GM21526 (cell line): ENCODE results near the gene CCR6.
A peak's percentile ranks its signal among the peaks of the same experiment; 100 is the strongest.
"Not testable (repeated sequence)": the region's sequence is repeated elsewhere in the genome, so short reads cannot be mapped to it uniquely, and the experiment has no call there.

Experiments used
- ATAC-seq: cut with Tn5 transposase; IDR thresholded peaks from one replicate; pipeline ENCODE4 v1.9.1; 2021; ENCODE audit warnings: moderate library complexity; ENCODE audit not compliant: unreplicated experiment, low FRiP score

Gene CCR6

GRCh38 chr6:167164261-167164660 lies 41.4 kb downstream of the CCR6 start:
- ATAC-seq: no peak

DNA sequence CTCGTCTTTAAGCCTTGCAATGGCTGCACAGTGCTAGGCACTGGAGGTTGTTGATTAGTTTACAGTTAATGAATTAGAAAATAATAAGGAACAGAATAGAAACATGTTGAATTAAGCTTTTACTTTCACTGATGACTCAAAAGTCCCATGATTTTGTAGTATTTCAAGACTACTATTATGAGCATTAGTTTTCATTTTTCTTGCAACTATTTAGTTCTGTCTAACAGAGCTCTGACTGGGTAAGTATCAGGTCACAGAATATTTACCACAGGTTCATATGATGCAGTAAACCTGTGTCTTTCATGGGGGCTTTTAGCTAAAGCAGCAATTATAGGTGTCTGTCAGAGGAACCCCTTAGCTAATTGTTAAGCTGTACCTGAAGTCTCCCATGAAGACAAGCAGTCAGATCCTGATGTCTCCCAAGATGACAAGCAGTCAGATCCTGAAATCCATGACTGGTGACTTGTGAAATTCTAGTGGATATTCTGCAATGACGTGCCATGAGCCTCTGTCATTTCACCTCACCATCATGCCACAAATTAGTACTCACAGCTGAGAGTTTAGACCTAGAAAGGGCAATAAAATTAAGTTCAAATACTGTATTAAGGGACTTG lies 43.1 kb downstream of the CCR6 start:
- no peak for ATAC-seq

DNA sequence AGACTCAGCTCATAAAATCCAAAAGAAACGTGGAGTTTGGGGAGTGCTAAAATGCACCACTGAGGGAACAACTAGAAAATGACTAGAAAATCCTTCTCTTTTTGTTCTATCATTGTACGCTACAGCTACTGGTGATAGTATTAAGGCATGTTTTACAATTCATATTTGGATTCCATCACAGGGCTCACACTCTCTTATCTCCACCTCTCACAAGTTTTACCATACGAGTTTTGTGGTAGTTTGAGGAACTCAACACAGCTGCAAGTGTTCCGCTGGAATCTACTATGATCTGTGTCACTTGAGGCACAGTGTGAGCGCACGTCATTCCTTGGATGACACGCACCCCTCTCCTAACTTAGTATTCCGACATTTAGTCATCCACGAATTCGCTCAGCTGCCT lies 44.8 kb downstream of the CCR6 start:
- ATAC-seq: not testable (repeated sequence)

GRCh38 chr6:167168296-167168695 lies 45.4 kb downstream of the CCR6 start:
- ATAC-seq: not testable (repeated sequence)

DNA sequence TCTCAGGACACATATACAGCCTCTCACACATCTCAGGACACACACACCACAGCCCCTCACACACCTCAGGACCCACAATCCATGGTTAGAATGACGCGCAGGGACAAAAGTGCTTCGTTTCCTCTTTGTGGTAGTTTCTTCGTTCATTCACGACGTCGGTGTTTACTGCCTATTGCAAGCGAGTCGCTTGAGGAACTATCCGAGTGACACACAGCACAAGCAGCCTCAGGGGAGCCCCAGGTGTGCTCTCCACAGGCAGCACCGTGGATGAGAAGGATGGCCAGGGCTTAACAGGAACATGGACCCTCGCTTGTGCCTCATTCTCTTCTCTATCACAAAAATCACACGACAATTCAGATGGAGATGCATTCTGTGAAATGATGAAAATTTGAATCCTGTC lies 47.0 kb downstream of the CCR6 start:
- not testable (repeated sequence) for ATAC-seq

- not testable (repeated sequence) for ATAC-seq
Observed at GRCh38 chr6:167171300-167171699, 48.4 kb downstream of the CCR6 start.

DNA sequence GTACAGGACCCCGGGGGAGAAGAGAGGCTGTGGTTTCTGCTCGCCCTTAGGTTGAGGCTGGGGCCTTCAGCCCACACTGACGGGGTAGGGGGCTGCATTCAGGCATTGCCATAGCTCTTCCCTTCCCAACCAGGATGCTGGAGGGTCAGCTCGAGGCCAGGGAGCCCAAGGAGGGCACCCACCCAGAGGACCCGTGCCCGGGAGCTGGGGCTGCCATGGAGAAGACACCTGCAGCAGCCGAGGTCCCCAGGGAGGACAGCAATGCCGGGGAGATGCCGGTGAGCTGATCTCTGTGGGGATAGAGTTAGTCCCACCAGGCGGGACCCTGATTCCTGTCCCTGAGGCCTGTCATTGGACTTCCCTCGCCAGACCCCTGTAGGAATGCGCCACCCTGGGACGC lies 49.1 kb downstream of the CCR6 start:
- ATAC-seq: not testable (repeated sequence)

DNA sequence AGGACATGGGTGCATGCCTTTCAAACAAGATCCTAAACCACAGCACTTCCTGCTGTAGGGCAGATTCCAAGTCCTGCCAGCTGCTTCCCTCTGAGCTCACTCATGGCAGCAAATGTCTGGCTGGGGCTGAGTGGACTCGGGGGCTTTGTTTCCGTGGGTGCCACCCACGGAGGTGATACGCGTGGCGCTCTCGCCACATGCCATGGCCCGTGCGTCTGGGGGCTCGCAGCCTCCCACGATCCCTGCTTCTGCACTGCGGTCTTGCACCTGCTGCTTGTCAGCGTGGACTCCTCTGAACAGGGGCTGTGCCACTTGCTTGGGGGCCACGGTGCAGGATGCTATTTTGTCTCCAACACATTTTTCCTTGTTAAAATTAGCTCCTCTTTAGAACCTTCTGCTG lies 54.4 kb downstream of the CCR6 start:
- not testable (repeated sequence) for ATAC-seq

GRCh38 chr6:167178896-167179655 lies 56.2 kb downstream of the CCR6 start:
- not testable (repeated sequence) for ATAC-seq

DNA sequence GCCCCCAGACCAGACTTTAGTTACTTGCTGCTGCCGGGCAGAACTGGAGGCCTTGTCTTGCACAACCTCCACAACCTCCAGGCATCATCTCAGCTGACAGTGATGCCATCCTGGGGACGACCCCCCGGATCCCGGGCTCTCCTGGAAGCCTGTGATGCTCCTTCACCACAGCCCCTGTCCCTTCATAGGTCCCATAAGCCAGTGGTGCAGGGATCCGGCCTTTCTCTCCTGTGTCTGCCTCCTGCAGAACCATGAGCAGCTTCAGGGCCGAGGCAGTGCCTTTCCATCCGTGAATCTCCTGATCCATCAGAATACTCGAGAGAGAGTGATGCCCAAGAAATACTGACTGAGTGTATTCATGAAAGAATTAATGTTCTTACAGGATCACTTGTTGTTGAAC lies 57.2 kb downstream of the CCR6 start:
- ATAC-seq: not testable (repeated sequence)

- ATAC-seq: not testable (repeated sequence)
Observed at GRCh38 chr6:167181351-167181750, 58.5 kb downstream of the CCR6 start.

DNA sequence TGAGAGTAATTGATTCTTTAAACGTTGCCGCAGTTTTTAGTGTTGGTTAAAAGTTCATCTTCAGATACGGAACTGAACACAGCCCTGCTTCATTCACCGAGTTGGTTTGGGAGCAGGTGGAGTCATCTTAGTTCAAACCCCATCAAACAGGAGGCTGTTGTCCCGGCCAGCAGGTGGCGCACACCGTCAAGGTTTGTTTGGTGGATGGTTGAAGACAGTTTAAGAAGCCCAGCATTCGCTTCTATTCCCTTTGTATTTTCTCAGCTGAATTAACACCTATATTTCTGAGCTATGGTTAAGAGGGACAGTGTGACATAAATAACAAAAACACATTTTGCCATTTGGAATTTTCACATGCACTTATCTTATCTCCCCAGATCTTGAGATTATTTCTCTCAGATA lies 60.0 kb downstream of the CCR6 start:
- ATAC-seq: peak; percentile 70

DNA sequence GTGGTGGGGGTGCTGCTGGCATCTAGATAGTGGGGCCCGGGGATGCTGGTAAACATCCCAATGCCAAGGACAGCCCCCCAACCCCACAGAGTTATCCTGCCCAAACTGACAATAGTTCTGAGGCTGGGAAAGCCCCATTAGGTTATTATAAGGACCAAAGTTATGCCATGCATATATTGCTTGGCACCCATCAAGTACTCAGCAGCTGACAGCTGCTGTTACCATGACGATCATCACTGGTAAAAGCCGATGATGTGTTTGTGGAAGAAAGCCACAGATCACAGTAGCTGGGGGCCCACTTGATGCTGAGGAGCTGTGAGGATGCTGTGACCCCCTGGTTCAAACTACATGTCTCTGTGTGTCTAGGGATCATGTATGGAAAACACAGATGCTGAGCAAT lies 62.2 kb downstream of the CCR6 start:
- not testable (repeated sequence) for ATAC-seq

GRCh38 chr6:167187275-167187674 lies 64.4 kb downstream of the CCR6 start:
- ATAC-seq: not testable (repeated sequence)
